HepG2 (cell line): ENCODE results near the gene THAP9. TPM values are rescaled to one million over a fixed set of nuclear protein-coding genes. Genes with fewer than 3 reads are reported as not detected.
A peak's percentile ranks its signal among the peaks of the same experiment; 100 is the strongest.

Source experiments
- ARID2 ChIP-seq: sonication (generic); formaldehyde crosslinking; IDR thresholded peaks from 2 replicates; pipeline ENCODE4 v1.8.1; 2022; ENCODE audit warnings: mild to moderate bottlenecking, missing genetic modification reagents, borderline replicate concordance
- CREM ChIP-seq, 2 experiments: sonication (generic) in 1 of 2; formaldehyde crosslinking in 1 of 2; IDR thresholded peaks; 2 replicates each; pipeline versions ENCODE4 v1.4.0 to v1.6.1; 2016 to 2020; ENCODE audit warnings: antibody characterized with exemption in 1 of 2, mild to moderate bottlenecking in 1 of 2, missing genetic modification reagents in 1 of 2
- ERF ChIP-seq: IDR thresholded peaks from 2 replicates; pipeline ENCODE4 v1.6.1; 2018; ENCODE audit warnings: missing biosample characterization, missing genetic modification reagents
- GABPB1 ChIP-seq: IDR thresholded peaks from 2 replicates; pipeline ENCODE4 v1.6.1; 2016; ENCODE audit warnings: mild to moderate bottlenecking, missing genetic modification reagents, moderate library complexity, missing compliant biosample characterization
- GMEB2 ChIP-seq: IDR thresholded peaks from 2 replicates; pipeline ENCODE4 v1.6.1; 2016; ENCODE audit warnings: missing biosample characterization, missing genetic modification reagents, low read depth
- HOXD1 ChIP-seq: sonication (generic); formaldehyde crosslinking; IDR thresholded peaks from 2 replicates; pipeline ENCODE4 v1.5.0; 2020; ENCODE audit warnings: missing genetic modification reagents
- KAT8 ChIP-seq: IDR thresholded peaks from 2 replicates; pipeline ENCODE4 v1.6.1; 2016; ENCODE audit warnings: missing genetic modification reagents, missing compliant biosample characterization
- KLF16 ChIP-seq, 2 experiments: sonication (generic) in 1 of 2; formaldehyde crosslinking in 1 of 2; IDR thresholded peaks; 2 replicates each; pipeline versions ENCODE4 v1.6.1 to v1.8.0; 2016 to 2023; ENCODE audit warnings: missing genetic modification reagents in 2 of 2, missing compliant biosample characterization in 1 of 2
- NCOA5 ChIP-seq: sonication (generic); formaldehyde crosslinking; IDR thresholded peaks from 2 replicates; pipeline ENCODE4 v1.4.0; 2020; ENCODE audit warnings: missing genetic modification reagents
- PCBP2 ChIP-seq: fragments of 200-400 bp; formaldehyde crosslinking; optimal IDR thresholded peaks from 2 replicates; pipeline ENCODE3; 2018; ENCODE audit warnings: low read length, low read depth; ENCODE audit not compliant: poor library complexity, severe bottlenecking
- RXRA ChIP-seq: sonication (generic); formaldehyde crosslinking; IDR thresholded peaks from 2 replicates; pipeline ENCODE4 v1.5.1; 2020; ENCODE audit warnings: missing genetic modification reagents
- SKI ChIP-seq: fragments of 450-650 bp; IDR thresholded peaks from one replicate; pipeline ENCODE4 v1.6.1; 2018; ENCODE audit warnings: mild to moderate bottlenecking; ENCODE audit not compliant: partially characterized antibody
- ZBTB21 ChIP-seq: sonication (generic); formaldehyde crosslinking; IDR thresholded peaks from 2 replicates; pipeline ENCODE4 v1.4.0; 2020; ENCODE audit warnings: missing genetic modification reagents
- ZFX ChIP-seq: sonication (generic); formaldehyde crosslinking; IDR thresholded peaks from 2 replicates; pipeline ENCODE4 v1.4.0; 2020; ENCODE audit warnings: mild to moderate bottlenecking, low read depth, missing genetic modification reagents, moderate library complexity
- ZNF264 ChIP-seq: sonication (generic); formaldehyde crosslinking; IDR thresholded peaks from 2 replicates; pipeline ENCODE4 v1.4.0; 2020; ENCODE audit warnings: missing genetic modification reagents
- ZNF503 ChIP-seq: sonication (generic); formaldehyde crosslinking; IDR thresholded peaks from 2 replicates; pipeline ENCODE4 v1.4.0; 2020; ENCODE audit warnings: missing genetic modification reagents
- ZNF547 ChIP-seq: sonication (generic); formaldehyde crosslinking; IDR thresholded peaks from 2 replicates; pipeline ENCODE4 v1.5.1; 2020; ENCODE audit warnings: mild to moderate bottlenecking, missing genetic modification reagents
- ZNF747 ChIP-seq: sonication (generic); formaldehyde crosslinking; IDR thresholded peaks from 2 replicates; pipeline ENCODE4 v1.8.1; 2023; ENCODE audit warnings: missing genetic modification reagents, mild to moderate bottlenecking, borderline replicate concordance
- ZNF790 ChIP-seq: sonication (generic); formaldehyde crosslinking; IDR thresholded peaks from 2 replicates; pipeline ENCODE4 v1.8.0; 2022; ENCODE audit warnings: missing genetic modification reagents, mild to moderate bottlenecking, borderline replicate concordance
- ZNF878 ChIP-seq: sonication (generic); formaldehyde crosslinking; IDR thresholded peaks from 2 replicates; pipeline ENCODE4 v1.8.1; 2023; ENCODE audit warnings: mild to moderate bottlenecking, missing genetic modification reagents, moderate library complexity
- polyA plus RNA-seq, 8 experiments: library from polyadenylated mRNA; depleted of rRNA in 3 of 8; stranded (reverse) in 7 of 8; unstranded in 1 of 8; fragments of >200 nt; fragmentation: Illumina TruSeq in 4 of 8; extraction: Trizol in 4 of 8; gene quantifications; 2 replicates each; pipeline versions ENCODE4 v1.2.1 to v1.2.3, GENCODE V29; 2011 to 2016; ENCODE audit warnings: low read depth in 4 of 8, missing spikeins in 1 of 8, mixed read lengths in 1 of 8; ENCODE audit not compliant: insufficient read depth in 1 of 8
- total RNA-seq, 5 experiments: library from RNA; depleted of rRNA; stranded (reverse); fragments of >200 nt; fragmentation: Illumina TruSeq; extraction: Trizol; gene quantifications; 2 replicates each; pipeline ENCODE4 v1.2.3, GENCODE V29; 2016; ENCODE audit warnings: low read depth in 1 of 5
- TF ChIP-seq, protein P1 (sequence below): sonication (generic); formaldehyde crosslinking; IDR thresholded peaks from 2 replicates; pipeline ENCODE4 v1.8.1; 2023; ENCODE audit warnings: mild to moderate bottlenecking, missing genetic modification reagents
- TF ChIP-seq, protein P2 (sequence below): sonication (generic); formaldehyde crosslinking; IDR thresholded peaks from 2 replicates; pipeline ENCODE4 v1.4.0; 2020; ENCODE audit warnings: missing genetic modification reagents

Gene THAP9
- total and polyA plus RNA-seq, 2 of the 13 experiments (the other 11 are each of a cell fraction or from before 2014, with no cell fraction given), result 6.0 to 7.2 TPM

GRCh38 chr4:82890901-82891706 lies 9.4 kb upstream of the THAP9 start, which contains the start of gene SEC31A (continued):
- TF ChIP-seq ZNF547 (CRISPR knock-in tag) (peak; percentile 95), ZNF878 (CRISPR knock-in tag) (peak; percentile 84; the same call in 1 of the 2 replicates), ZFX (CRISPR knock-in tag) (peak; percentile 97), GMEB2 (CRISPR knock-in tag) (peak; percentile 94), KLF16 (CRISPR knock-in tag; IDR thresholded peaks at IDR 0.05) (peak in 1 of 2 experiments; percentile 88; a peak in 2 of 4 replicates), CREM (IDR thresholded peaks at IDR 0.05) (peak; percentile 82), CREM (CRISPR knock-in tag; IDR thresholded peaks at IDR 0.05) (no peak), GABPB1 (CRISPR knock-in tag) (peak; percentile 98), KAT8 (CRISPR knock-in tag) (peak; percentile 93), PCBP2 (no peak), ERF (CRISPR knock-in tag) (peak; percentile 89), ZNF503 (no peak), NCOA5 (CRISPR knock-in tag) (no peak), HOXD1 (CRISPR knock-in tag) (peak; percentile 40; the same call in 1 of the 2 replicates), RXRA (peak; percentile 82; the same call in 1 of the 2 replicates), ZNF790 (CRISPR knock-in tag) (peak; percentile 77; the same call in 1 of the 2 replicates), ARID2 (CRISPR knock-in tag) (peak; percentile 95), ZBTB21 (CRISPR knock-in tag) (peak; percentile 38; the same call in 1 of the 2 replicates), ZNF264 (CRISPR knock-in tag) (no peak; the same call in 1 of the 2 replicates), SKI (peak; percentile 32), ZNF747 (CRISPR knock-in tag) (peak; percentile 95)
- TF ChIP-seq, protein P1, sequence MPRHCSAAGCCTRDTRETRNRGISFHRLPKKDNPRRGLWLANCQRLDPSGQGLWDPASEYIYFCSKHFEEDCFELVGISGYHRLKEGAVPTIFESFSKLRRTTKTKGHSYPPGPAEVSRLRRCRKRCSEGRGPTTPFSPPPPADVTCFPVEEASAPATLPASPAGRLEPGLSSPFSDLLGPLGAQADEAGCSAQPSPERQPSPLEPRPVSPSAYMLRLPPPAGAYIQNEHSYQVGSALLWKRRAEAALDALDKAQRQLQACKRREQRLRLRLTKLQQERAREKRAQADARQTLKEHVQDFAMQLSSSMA (CRISPR knock-in tag), result peak; percentile 83
- TF ChIP-seq, protein P2, sequence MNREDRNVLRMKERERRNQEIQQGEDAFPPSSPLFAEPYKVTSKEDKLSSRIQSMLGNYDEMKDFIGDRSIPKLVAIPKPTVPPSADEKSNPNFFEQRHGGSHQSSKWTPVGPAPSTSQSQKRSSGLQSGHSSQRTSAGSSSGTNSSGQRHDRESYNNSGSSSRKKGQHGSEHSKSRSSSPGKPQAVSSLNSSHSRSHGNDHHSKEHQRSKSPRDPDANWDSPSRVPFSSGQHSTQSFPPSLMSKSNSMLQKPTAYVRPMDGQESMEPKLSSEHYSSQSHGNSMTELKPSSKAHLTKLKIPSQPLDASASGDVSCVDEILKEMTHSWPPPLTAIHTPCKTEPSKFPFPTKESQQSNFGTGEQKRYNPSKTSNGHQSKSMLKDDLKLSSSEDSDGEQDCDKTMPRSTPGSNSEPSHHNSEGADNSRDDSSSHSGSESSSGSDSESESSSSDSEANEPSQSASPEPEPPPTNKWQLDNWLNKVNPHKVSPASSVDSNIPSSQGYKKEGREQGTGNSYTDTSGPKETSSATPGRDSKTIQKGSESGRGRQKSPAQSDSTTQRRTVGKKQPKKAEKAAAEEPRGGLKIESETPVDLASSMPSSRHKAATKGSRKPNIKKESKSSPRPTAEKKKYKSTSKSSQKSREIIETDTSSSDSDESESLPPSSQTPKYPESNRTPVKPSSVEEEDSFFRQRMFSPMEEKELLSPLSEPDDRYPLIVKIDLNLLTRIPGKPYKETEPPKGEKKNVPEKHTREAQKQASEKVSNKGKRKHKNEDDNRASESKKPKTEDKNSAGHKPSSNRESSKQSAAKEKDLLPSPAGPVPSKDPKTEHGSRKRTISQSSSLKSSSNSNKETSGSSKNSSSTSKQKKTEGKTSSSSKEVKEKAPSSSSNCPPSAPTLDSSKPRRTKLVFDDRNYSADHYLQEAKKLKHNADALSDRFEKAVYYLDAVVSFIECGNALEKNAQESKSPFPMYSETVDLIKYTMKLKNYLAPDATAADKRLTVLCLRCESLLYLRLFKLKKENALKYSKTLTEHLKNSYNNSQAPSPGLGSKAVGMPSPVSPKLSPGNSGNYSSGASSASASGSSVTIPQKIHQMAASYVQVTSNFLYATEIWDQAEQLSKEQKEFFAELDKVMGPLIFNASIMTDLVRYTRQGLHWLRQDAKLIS, result peak; percentile 71; the same call in 1 of the 2 replicates
